Spinal cord (tissue), 10 donors: ENCODE results near the gene ACOT2. TPM values are rescaled to one million over a fixed set of nuclear protein-coding genes. Genes with fewer than 3 reads are reported as not detected.
"Not testable (repeated sequence)": the region's sequence is repeated elsewhere in the genome, so short reads cannot be mapped to it uniquely, and the experiment has no call there.

Source experiments
- DNase-seq, 6 donors: peaks; one replicate each; pipeline versions ENCODE4 v3.0.0 to v3.0.0-alpha.2; 2013 to 2015; ENCODE audit warnings: low spot score in 6 of 6, low read depth in 4 of 6
- H3K27ac ChIP-seq: one replicate; pipeline ENCODE4 v1.5.1; 2013; ENCODE audit warnings: low read depth, low read length, control low read depth
- H3K27me3 ChIP-seq: one replicate; pipeline ENCODE4 v1.6.1; 2013; ENCODE audit warnings: low read length; ENCODE audit not compliant: control insufficient read depth, insufficient read depth
- H3K36me3 ChIP-seq: one replicate; pipeline ENCODE4 v1.6.1; 2013; ENCODE audit warnings: low read length; ENCODE audit not compliant: control insufficient read depth, insufficient read depth
- H3K4me1 ChIP-seq: one replicate; pipeline ENCODE4 v1.6.1; 2013; ENCODE audit warnings: low read length; ENCODE audit not compliant: control insufficient read depth, insufficient read depth
- H3K4me3 ChIP-seq: one replicate; pipeline ENCODE4 v1.5.1; 2013; ENCODE audit warnings: low read depth, low read length, control low read depth
- H3K9me3 ChIP-seq: one replicate; pipeline ENCODE4 v1.6.1; 2013; ENCODE audit warnings: low read length; ENCODE audit not compliant: control insufficient read depth, insufficient read depth
- WGBS: methylation state at CpG from one replicate; pipeline ENCODE4 v1.1.5; 2013; ENCODE audit warnings: missing lambda C conversion rate; ENCODE audit not compliant: insufficient coverage; 5-methylcytosine and 5-hydroxymethylcytosine counted together
- long read RNA-seq, 4 donors: transcript quantifications; one replicate each; lab custom pipeline, GENCODE V29; 2026
- polyA plus RNA-seq, 2 donors: library from polyadenylated mRNA; unstranded; fragments of 120-200 nt; gene quantifications; one replicate each; pipeline ENCODE4 v1.2.1, GENCODE V29; 2013; ENCODE audit not compliant: insufficient read length in 2 of 2
- total RNA-seq, 2 donors: library from RNA; depleted of rRNA in 1 of 2; stranded (reverse); fragments of 120-200 nt in 1 of 2; fragments of >200 nt in 1 of 2; gene quantifications; one replicate each; pipeline versions ENCODE4 v1.2.3 to v1.2.4, GENCODE V29; 2013 to 2014
- donor health status: healthy.

The ACOT2 gene, protein sequence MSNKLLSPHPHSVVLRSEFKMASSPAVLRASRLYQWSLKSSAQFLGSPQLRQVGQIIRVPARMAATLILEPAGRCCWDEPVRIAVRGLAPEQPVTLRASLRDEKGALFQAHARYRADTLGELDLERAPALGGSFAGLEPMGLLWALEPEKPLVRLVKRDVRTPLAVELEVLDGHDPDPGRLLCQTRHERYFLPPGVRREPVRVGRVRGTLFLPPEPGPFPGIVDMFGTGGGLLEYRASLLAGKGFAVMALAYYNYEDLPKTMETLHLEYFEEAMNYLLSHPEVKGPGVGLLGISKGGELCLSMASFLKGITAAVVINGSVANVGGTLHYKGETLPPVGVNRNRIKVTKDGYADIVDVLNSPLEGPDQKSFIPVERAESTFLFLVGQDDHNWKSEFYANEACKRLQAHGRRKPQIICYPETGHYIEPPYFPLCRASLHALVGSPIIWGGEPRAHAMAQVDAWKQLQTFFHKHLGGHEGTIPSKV
- 10 to 100 TPM; 29.7 to 41.6 TPM for total RNA-seq
- polyA plus RNA-seq, result 10 to 100 TPM; 35.1 to 40.8 TPM
- long read RNA-seq, donor 1, transcript ACOT2-201 (3 exons, 1,774 nt), result major isoform, 14 of 35 reads
- long read RNA-seq, donor 1, partial matches to known transcripts, result 21 of 35 reads
- long read RNA-seq, donor 1, other reads (novel, unspliced or antisense), result 0 of 35 reads
- long read RNA-seq, donor 2, transcript ACOT2-201 (3 exons, 1,774 nt), result major isoform, 8 of 8 reads
- long read RNA-seq, donor 2, partial matches to known transcripts, result 0 of 8 reads
- long read RNA-seq, donor 2, other reads (novel, unspliced or antisense), result 0 of 8 reads
- long read RNA-seq, donor 3, transcript ACOT2-201 (3 exons, 1,774 nt), result major isoform, 9 of 15 reads
- long read RNA-seq, donor 3, partial matches to known transcripts, result 6 of 15 reads
- long read RNA-seq, donor 3, other reads (novel, unspliced or antisense), result 0 of 15 reads
- long read RNA-seq, donor 4, transcript ACOT2-201 (3 exons, 1,774 nt), result major isoform, 14 of 19 reads
- long read RNA-seq, donor 4, partial matches to known transcripts, result 5 of 19 reads
- long read RNA-seq, donor 4, other reads (novel, unspliced or antisense), result 0 of 19 reads

DNA sequence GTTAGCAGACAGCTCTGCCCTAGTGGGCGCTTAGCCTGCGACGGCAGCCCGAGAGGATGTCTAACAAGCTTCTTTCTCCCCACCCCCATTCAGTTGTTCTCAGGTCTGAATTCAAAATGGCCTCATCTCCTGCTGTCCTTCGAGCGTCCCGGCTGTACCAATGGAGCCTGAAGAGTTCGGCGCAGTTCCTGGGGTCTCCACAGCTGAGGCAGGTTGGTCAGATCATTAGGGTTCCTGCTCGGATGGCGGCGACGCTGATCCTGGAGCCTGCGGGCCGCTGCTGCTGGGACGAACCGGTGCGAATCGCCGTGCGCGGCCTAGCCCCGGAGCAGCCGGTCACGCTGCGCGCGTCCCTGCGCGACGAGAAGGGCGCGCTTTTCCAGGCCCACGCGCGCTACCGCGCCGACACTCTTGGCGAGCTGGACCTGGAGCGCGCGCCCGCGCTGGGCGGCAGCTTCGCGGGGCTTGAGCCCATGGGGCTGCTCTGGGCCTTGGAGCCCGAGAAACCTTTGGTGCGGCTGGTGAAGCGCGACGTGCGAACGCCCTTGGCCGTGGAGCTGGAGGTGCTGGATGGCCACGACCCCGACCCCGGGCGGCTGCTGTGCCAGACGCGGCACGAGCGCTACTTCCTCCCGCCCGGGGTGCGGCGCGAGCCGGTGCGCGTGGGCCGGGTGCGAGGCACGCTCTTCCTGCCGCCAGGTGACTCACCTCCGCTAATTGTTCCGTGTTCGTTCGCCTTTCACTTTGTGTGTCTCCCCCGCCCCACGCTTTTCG, at the start of gene ACOT2:
Gene ACOT2, plus strand, starts transcription at position 29 of the 774 bp plus-strand sequence. Its CDS starts 28 bp downstream, at position 57.
- Histone ChIP-seq H3K27ac (peak within 1 kb of the TSS; percentile 88), H3K4me1 (peaks cover 29% of the 10 kb centered on the region)
- 0% methylated on average over 80 of the region's 83 CpGs for WGBS

GRCh38 chr14:73521229-73521628, 47.8 kb upstream of the ACOT2 start:
- no peak for DNase-seq
- peaks cover 8% of the 10 kb centered on the region for H3K36me3 ChIP-seq
- H3K9me3 ChIP-seq, result no peaks in the 10 kb centered on the region
- no peak overlapping the region for H3K4me3 ChIP-seq
- no peaks in the 10 kb centered on the region for H3K27me3 ChIP-seq
- 80% methylated on average over 1 of the region's 4 CpGs for WGBS
- H3K4me1 ChIP-seq, result no peaks in the 10 kb centered on the region
- no peak overlapping the region for H3K27ac ChIP-seq

More for the DNA sequence above, at the start of gene ACOT2:
- peak; percentile 67 to 95 (median 87) for DNase-seq
- not testable (repeated sequence) for H3K27me3 ChIP-seq, H3K9me3 ChIP-seq
- Histone ChIP-seq H3K36me3 (peaks cover 12% of the 10 kb centered on the region), H3K4me3 (peak within 1 kb of the TSS; percentile 62)

DNA sequence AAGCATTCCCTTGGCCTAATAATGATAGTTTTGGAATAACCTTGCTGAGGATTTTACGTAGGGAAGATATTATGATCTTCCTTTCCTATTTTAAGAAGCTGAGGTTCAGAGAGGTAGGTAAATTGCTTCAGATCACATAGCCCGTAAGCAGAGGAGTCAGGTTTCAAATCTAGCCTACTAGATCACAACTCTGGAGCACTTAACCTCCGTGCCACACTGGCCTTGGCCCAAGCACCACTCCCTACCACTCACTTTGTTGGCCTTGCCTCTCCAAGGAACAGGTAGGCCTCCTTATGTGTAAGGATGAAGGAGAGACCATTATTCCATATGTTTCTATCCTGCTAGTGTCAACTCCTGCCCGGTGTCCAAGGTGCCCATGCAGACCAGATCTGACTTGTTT, 44.5 kb upstream of the ACOT2 start:
- Histone ChIP-seq H3K4me1 (no peaks in the 10 kb centered on the region), H3K36me3 (peaks cover 8% of the 10 kb centered on the region), H3K9me3 (no peaks in the 10 kb centered on the region), H3K4me3 (no peak overlapping the region), H3K27ac (no peak overlapping the region), H3K27me3 (no peaks in the 10 kb centered on the region)
- WGBS, result no CpG with 5 or more reads among the region's 4 CpGs
- DNase-seq, result no peak

GRCh38 chr14:73526036-73526984, 42.7 kb upstream of the ACOT2 start:
- H3K4me1 ChIP-seq, result no peaks in the 10 kb centered on the region
- H3K36me3 ChIP-seq, result peaks cover 8% of the 10 kb centered on the region
- H3K9me3 ChIP-seq, result no peaks in the 10 kb centered on the region
- no peak overlapping the region for H3K4me3 ChIP-seq
- DNase-seq, result no peak
- no peak overlapping the region for H3K27ac ChIP-seq
- H3K27me3 ChIP-seq, result no peaks in the 10 kb centered on the region
- 100% methylated on average over 2 of the region's 6 CpGs for WGBS

DNA sequence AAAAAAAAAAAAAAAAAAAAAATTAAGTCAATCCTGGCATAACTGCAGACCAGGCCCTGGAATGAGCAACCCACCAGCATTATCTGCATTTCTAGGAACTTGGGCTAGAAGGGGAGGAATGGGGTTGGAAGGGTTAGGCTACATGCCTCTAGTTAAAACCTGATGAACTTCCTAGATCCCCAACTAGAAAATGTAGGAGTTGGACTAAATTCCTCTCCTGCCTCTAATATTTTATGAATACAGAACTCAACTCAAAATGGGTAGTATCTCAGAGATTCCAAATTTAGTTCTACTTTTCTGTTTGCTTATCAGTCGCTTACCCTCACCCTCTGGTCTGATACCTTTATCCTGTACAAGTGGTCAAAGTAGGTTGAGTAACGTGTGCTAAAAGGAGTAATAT, 39.7 kb upstream of the ACOT2 start:
- H3K27ac ChIP-seq, H3K4me1 ChIP-seq, H3K36me3 ChIP-seq, H3K27me3 ChIP-seq, DNase-seq, H3K9me3 ChIP-seq, H3K4me3 ChIP-seq: not testable (repeated sequence)
- no CpG with 5 or more reads among the region's 2 CpGs for WGBS

- H3K4me1 ChIP-seq, H3K36me3 ChIP-seq, DNase-seq, H3K27ac ChIP-seq, H3K4me3 ChIP-seq, H3K27me3 ChIP-seq, H3K9me3 ChIP-seq: not testable (repeated sequence)
- no CpG with 5 or more reads among the region's 3 CpGs for WGBS
These were observed 37.0 kb upstream of the ACOT2 start for GRCh38 chr14:73531971-73532370.

DNA sequence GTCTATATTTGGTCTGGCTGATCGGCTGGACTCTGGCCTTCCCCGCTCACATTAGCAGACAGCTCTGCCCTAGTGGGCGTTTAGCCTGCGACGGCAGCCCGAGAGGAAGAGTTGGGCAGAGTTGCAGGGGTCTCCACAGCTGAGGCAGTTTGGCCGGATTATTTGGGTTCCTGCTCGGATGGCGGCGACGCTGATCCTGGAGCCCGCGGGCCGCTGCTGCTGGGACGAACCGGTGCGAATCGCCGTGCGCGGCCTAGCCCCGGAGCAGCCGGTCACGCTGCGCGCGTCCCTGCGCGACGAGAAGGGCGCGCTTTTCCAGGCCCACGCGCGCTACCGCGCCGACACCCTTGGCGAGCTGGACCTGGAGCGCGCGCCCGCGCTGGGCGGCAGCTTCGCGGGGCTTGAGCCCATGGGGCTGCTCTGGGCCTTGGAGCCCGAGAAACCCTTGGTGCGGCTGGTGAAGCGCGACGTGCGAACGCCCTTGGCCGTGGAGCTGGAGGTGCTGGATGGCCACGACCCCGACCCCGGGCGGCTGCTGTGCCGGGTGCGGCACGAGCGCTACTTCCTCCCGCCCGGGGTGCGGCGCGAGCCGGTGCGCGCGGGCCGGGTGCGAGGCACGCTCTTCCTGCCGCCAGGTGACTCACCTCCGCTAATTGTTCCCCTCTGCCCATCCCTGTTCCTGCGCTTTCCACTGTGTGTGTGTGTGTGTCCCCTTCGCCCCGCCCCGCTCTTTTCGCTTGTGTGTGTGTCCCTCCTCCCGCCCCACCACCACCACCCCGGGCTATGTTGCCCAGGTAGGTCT, 31.6 kb upstream of the ACOT2 start:
- Histone ChIP-seq H3K4me3 (peak overlapping the region; percentile 21), H3K27ac (peak overlapping the region; percentile 84)
- H3K9me3 ChIP-seq, H3K27me3 ChIP-seq, H3K36me3 ChIP-seq, H3K4me1 ChIP-seq: not testable (repeated sequence)
- WGBS, result no CpG with 5 or more reads among the region's 84 CpGs
- DNase-seq, result peak in 3 of 6 donors; percentile 18 to 49 (median 22)

- DNase-seq, H3K4me1 ChIP-seq, H3K36me3 ChIP-seq, H3K27ac ChIP-seq, H3K4me3 ChIP-seq, H3K27me3 ChIP-seq, H3K9me3 ChIP-seq: not testable (repeated sequence)
- no CpG with 5 or more reads among the region's 5 CpGs for WGBS
These were observed 30.0 kb upstream of the ACOT2 start for GRCh38 chr14:73539017-73539416.
